Cardiac fibroblast (primary cell): Measurements from ENCODE around the gene CARMIL1.
A peak's percentile ranks its signal among the peaks of the same experiment; 100 is the strongest.

Source experiments
- DNase-seq, 2 donors: peaks; one replicate each; pipeline versions ENCODE4 v3.0.0 to v3.0.0-alpha.2; 2010; ENCODE audit warnings: low read depth in 2 of 2
- H3K4me3 ChIP-seq, 2 donors: replicated peaks in 1 of 2; 1 replicate in 1 of 2; 2 replicates in 1 of 2; pipeline ENCODE4 v1.5.1; 2011; ENCODE audit warnings: low read depth in 2 of 2, low read length in 2 of 2, mild to moderate bottlenecking in 2 of 2, moderate library complexity in 1 of 2
- TF ChIP-seq, protein P1 (sequence below): IDR thresholded peaks from one replicate; pipeline ENCODE4 v1.5.1; 2011; ENCODE audit warnings: low read depth, mild to moderate bottlenecking, low read length, inconsistent platforms

The CARMIL1 gene

DNA sequence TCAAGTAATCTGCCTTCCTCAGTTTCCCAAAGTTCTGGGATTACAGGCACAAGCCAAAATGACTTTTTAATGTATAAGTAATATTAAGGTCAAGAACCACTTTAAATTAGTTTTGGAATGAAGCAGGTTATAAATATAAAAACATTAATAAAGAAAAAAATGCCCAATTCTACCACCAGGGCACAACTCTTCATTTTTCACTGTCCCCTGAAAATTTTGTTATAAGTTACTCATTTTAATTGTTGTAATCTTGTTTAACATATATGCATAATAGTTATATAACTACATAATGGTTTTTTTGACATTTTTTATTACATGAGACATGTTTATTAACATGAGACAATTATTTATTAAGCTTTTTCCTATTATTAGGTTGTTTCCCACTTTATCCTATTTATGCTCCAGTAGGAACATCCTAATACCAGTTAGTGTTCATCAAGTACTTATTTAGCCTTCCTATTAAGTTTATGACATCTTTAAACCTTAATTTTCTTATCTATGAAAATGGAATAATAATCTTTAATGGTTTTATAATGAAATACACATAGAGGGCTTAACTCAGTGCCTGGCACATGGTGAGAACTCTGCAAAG, 190.7 kb downstream of the CARMIL1 start:
- TF ChIP-seq, protein P1, sequence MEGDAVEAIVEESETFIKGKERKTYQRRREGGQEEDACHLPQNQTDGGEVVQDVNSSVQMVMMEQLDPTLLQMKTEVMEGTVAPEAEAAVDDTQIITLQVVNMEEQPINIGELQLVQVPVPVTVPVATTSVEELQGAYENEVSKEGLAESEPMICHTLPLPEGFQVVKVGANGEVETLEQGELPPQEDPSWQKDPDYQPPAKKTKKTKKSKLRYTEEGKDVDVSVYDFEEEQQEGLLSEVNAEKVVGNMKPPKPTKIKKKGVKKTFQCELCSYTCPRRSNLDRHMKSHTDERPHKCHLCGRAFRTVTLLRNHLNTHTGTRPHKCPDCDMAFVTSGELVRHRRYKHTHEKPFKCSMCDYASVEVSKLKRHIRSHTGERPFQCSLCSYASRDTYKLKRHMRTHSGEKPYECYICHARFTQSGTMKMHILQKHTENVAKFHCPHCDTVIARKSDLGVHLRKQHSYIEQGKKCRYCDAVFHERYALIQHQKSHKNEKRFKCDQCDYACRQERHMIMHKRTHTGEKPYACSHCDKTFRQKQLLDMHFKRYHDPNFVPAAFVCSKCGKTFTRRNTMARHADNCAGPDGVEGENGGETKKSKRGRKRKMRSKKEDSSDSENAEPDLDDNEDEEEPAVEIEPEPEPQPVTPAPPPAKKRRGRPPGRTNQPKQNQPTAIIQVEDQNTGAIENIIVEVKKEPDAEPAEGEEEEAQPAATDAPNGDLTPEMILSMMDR = peak; percentile 37
- no peak overlapping the region for H3K4me3 ChIP-seq
- no peak for DNase-seq

DNA sequence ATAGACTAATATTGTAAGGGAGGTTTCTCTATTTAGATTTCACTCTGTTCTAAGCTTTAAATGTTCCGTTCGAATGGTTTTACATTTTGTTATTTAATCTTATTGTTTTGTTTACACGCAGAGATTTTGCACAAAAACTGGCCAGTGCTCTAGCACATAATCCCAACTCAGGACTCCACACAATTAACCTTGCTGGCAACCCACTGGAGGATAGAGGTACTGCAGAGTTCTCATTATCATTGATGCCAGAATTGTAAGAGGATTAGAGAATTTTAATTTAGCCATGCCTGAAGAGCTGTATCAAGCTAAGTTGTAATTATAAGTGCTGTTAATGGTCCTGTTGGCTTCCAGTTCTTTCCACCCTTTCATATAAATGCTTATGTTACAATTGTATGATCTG, 193.1 kb downstream of the CARMIL1 start:
- no peak for DNase-seq
- TF ChIP-seq, protein P1 = peak; percentile 10
- H3K4me3 ChIP-seq = no peak overlapping the region

DNA sequence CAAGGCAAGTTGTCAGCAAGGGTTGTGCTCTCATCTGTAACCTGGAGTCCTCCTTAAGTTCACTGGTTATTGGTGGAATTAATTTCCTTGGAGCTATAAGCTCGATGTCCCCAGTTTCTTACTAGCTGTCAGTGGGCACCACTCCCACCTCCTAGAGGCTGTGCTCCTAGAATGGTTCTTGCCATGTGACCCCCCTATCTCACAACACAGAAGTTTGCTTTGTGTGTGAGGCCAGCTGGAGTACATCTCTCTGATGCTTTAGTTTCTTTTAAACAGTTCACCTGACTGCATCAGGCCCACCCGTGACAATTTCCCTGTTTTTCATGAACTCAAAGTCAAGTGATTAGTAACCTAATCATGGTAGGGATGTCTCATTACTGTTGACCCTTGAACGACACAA, 193.7 kb downstream of the CARMIL1 start:
- TF ChIP-seq, protein P1 = no peak
- H3K4me3 ChIP-seq = no peak overlapping the region
- no peak for DNase-seq

DNA sequence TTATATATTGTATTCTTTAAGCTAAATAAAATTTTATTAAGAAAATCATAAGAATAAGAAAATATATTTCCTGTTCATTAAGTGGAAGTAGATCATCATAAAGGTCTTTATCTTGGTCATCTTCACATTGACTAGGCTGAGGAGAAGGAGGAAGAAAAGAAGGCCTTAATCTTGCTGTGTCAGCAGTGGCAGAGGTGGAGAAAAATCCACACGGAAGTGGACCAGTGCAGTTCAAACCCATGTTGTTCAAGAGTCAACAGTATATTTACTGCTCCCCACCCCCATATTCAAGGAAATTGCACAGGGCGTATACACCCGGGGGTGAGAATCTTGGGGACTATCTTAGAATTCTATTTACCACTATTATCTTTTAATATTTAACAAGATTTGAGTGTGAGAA, 194.3 kb downstream of the CARMIL1 start:
- DNase-seq = no peak
- TF ChIP-seq, protein P1 = no peak

DNA sequence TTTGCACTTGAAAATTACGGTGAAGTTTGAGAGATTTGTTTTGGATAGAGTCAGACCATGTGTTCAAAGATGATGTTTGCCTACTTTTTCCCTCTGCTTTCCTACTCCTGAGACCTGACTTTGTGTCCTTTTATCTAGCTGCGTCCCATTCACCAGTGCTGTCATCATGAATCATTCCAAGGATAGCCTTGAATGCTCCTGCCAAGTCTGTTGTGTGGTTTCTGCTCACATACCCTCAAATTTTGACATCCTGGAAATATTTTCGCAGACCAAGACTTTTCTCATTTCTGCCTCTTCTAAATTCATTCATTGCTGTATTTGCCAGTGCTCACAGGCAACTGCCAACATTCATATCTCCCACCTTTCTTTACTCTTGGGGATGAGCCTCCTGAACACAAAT, 197.0 kb downstream of the CARMIL1 start:
- H3K4me3 ChIP-seq = no peak overlapping the region
- DNase-seq = peak; percentile 51 to 79
- TF ChIP-seq, protein P1 = no peak

More for the DNA sequence above, 194.3 kb downstream of the CARMIL1 start:
- no peak overlapping the region for H3K4me3 ChIP-seq

DNA sequence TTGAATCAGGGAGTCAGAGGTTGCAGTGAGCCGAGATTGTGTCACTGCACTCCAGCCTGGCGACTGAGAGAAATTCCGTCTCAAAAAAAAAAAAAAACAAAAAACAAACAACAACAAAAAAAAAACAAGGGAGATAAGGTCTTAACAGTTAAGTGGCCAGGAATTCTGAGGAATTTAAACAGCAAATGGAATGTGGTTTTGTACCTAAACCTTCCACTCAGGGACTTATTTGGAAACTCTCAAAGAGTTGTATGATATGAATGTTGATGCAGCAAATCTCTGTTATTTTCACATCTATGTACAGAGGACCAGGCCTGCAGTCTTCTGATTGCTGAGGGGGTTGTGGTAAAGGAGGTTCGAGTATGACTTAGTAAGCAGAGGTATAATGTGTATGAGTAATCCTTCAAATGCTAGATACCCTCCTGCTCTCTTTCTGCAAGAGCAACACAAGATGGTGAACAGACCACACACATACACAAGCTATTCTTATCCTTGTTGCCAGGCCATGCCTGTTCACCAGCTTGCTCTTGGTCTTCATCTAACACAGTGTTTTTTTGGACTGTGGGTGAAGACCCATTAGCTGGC, 197.9 kb downstream of the CARMIL1 start:
- no peak overlapping the region for H3K4me3 ChIP-seq
- peak; percentile 54 to 57 for DNase-seq
- TF ChIP-seq, protein P1 = no peak
